8988T (cell line): ENCODE measurements around the gene TPPP3.
"Not testable (repeated sequence)": the region's sequence is repeated elsewhere in the genome, so short reads cannot be mapped to it uniquely, and the experiment has no call there.

Experiments
- DNase-seq: peaks from one replicate; pipeline ENCODE4 v3.0.0; 2011

TPPP3 gene

DNA sequence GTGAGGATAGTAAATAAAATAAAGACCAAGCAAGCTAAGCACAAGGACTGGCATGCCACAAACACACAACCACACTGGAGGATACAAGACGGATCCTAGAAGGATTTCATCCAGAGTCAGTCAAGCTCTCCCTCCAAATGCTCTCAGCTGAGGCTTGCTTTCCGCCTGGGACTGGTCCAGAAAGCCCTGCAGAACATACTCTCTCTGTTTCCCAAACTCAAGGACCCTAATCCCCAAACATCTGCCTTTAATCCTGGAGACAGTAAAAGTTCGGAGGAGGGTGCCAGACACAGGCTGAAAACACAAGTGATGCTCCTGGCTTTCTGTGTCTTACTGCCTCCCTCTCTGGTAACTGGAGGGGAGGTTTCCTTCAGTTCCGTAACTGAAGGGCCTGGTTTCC is 32.3 kb upstream of the TPPP3 start:
- DNase-seq = no peak

DNA sequence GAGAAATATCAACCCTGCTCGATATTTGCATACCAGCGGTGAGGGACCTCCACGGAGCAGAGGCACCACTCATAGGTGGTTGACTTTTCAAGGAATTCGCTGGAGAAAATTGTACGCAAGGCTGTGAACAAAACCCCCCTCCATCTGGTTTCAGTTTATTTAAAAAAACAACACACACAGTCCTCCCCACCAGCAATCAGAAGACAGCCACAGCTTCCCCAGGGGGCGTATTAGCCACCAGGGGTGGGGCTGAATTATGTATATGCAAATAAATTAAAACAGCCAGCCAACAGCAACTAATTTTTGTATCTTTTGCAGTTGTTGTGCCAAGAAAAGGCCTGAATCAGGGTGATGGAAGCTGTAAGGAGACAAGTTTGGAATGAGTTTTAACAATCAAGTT is 31.8 kb upstream of the TPPP3 start:
- no peak for DNase-seq

DNA sequence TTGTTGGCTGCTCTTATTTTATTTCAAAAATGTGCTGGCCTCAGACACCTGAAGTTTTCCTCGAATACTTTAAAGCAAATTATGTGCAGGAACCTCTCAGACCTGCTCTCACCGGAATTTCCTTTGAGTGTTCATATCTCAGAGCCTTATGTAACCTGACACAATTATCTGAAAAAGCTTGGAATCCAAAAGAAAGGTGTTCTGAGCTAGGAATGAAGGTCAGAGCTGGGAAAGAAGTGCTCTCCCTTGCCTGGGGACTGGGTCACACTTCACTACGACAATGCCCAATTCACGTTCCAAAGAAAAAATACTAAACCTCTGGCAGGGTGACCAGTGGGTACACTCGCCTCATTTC is 30.9 kb upstream of the TPPP3 start:
- no peak for DNase-seq

DNA sequence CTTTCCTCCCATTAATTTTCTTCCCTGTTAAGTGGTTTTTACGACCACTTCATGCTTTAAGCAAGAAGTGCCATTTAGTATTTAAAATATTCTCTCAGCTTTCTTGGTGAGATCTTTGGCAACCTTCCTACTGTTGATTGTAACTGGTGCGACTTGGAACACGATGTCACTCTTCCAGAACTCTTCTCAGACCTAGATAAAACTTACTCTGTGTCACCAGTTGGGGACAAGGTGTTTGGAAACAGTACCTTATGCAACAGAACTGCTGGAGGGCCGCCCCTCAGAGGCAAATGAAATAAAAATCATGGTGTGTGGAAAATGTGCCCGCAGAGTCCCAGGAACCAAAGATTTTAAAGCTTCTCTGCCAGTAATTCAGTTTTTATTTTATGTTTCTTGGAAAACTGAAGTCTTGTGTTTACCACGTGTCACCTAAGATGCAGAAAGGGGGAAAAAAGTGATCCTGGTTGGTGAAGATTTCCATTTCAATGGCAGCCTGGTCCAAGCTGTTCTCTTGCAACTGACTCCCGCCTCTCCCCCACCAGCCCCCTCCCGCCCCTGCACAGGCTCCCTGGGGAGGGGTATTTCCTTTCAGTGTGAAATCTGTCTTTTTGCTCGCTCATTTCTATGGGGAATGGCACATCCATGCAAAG is 30.4 kb upstream of the TPPP3 start:
- DNase-seq = no peak

DNA sequence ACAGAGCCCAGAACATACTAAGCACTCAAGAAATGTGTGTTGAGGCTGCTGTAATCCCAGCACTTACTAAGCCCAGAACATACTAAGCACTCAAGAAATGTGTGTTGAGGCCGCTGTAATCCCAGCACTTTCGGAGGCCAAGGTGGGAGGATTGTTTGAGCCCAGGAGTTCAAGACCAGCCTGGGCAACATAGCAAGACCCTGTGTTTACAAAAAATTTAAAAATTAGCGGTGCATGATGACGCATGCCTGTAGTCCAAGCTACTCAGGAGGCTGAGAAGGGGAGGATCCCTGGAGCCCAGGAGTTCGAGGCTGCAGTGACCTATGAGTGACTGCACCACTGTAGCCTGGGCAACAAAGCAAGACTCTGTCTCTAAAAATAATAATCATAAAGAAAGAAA is 29.7 kb upstream of the TPPP3 start:
- DNase-seq = no peak

DNA sequence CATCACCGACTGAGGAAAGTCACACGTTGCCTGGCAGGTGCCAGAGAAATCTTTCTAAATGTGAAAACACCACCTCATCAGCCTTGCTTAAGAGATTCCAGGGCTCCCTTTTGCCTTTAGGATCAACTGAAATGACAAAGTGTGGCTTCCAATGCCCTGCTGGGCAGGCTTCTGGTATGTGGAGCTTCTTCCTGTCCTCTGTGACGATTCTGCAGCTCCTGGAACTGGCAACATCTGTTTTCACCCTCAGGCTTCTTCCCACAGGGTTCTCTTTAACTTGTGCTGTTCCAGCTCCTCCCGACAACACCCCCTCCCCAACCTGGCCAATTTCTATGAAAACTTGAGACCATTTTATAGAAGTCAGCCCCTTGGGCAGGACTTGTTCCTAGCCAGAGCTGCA is 27.7 kb upstream of the TPPP3 start:
- DNase-seq = no peak

DNA sequence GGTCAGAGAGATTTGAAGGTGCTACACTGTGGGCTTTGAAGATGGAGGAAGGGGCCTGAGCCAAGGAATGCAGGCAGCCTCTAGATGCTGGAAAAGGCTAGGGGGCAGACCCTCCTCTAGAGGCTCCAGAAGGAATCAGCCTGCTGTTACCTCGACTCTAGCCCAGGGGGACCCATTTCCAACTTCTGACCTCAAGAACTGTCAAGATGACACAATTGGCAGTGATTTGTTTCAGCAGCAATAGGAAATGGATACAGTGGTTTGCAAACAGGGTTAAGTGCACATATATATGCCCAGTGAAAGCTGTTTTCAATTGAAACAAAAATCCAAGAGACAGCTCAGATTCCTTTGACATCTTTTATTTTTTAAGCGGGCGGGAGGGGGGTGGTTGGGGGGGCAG is 26.6 kb upstream of the TPPP3 start:
- no peak for DNase-seq

DNA sequence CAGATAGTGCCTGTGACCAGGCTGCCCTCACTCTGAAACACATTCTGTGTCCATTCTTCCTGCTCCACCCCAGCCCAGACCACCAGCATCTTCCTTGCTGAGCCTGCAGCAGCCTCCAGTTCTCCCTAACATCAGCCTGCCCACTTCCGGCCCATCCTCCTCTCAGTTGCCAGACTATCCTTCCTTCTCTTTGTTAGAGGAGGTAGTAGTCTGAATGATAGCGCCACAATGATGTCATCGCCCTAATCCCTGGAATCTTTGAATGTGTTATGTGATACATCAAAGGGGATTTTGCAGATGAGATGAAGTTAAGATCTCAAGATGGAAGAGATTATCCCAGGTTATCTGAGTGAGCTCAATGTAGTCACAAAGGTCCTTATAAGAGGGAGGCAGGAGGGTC is 26.2 kb upstream of the TPPP3 start:
- DNase-seq = no peak

DNA sequence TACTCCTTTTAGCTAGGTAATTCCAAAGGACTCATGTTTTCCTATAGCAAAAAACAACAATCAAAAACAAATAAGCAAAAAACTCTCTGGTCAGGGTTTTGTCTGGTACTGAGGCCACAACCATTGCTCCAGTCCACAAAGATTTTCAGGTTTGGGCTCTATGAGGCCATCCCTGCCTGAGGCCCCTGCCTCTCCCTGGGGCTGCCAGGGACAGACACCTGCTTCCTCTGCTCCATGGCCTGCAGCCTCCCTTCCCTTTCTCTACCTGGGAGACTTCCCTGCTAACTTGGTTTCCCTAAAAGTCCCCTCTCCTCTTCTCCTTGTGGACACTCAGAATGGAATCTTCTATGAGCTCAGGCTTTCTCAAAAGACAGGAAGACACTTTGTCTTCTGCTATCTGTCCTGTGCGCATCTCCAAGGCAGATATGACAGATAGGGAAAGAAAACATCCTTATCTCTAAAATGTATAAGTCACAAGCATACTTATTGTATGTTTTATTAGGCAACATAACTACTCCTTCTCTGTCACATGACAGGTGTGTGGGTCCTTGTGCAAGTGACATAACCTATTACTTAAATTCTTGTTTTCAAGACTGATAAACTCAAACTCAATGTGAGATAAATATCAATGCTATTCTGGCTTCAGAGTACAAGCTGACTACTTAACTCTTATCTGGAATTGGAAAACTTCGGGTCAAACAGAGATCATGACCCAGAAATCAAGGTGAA is 24.2 kb upstream of the TPPP3 start:
- no peak for DNase-seq

DNA sequence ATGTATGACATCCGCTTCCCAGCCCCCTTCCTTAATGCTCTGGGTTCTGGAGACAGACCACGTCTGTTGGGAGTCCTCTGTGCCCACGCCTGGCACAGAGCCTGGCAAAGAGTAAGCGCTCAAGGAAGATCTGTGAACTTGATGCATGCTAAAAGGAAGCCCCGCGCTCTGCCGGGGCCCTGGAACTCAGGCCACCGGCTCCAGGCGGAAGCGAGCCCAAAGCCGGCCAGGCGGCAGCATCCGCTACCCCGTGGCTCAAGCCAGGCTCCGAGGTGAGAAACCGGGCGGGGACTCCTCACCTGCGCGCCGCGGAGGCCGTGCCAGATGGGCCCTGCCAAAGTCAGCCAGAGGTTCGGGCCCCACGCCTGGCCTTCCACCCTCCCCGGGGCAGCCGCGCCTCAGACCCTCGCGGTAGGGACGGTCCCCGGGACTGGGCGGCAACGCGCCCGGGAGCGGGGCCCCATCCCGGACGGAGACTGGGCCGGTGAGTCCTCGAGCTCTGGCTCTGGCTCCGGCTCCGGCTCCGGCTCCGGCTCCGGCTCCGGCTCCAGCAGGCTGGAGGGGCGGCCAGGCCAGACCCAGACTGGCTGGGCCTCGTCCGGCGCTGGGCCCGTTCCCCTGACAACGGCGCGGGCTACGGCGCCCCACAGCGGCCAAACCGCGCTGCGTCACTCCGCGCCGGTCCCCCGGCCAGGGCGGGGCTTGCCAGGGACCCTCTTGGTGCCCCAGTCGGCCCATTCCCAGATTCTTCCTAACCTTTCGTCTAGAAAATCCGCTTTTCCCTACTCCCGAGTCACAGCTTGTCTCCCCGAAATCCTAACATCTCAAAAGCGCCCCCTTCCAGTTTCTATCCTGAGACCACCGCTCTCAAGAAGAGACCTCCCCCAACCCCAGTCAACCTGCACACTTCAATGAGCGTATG is 22.8 kb upstream of the TPPP3 start, which contains the start of gene ZDHHC1:
Gene ZDHHC1 (minus strand): TSS at position 606 of the 922 bp plus-strand sequence. CDS start 8,702 bp downstream, outside the sequence.
- peak; percentile 96 for DNase-seq

DNA sequence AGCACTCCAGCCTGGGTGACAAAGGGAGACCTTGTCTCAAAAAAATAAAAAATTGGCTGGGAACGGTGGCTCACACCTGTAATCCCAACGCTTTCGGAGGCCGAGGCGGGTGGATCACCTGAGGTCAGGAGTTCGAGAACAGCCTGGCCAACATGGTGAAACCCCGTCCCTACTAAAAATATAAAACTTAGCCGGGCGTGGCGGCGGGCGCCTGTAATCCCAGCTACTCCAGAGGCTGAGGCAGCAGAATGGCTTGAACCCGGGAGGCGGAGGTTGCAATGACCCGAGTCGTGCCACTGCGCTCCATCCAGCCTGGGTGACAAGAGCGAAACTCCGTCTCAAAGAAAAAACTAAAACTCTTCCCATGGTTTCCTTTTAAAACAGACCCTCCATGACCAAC is 22.1 kb upstream of the TPPP3 start:
- not testable (repeated sequence) for DNase-seq

DNA sequence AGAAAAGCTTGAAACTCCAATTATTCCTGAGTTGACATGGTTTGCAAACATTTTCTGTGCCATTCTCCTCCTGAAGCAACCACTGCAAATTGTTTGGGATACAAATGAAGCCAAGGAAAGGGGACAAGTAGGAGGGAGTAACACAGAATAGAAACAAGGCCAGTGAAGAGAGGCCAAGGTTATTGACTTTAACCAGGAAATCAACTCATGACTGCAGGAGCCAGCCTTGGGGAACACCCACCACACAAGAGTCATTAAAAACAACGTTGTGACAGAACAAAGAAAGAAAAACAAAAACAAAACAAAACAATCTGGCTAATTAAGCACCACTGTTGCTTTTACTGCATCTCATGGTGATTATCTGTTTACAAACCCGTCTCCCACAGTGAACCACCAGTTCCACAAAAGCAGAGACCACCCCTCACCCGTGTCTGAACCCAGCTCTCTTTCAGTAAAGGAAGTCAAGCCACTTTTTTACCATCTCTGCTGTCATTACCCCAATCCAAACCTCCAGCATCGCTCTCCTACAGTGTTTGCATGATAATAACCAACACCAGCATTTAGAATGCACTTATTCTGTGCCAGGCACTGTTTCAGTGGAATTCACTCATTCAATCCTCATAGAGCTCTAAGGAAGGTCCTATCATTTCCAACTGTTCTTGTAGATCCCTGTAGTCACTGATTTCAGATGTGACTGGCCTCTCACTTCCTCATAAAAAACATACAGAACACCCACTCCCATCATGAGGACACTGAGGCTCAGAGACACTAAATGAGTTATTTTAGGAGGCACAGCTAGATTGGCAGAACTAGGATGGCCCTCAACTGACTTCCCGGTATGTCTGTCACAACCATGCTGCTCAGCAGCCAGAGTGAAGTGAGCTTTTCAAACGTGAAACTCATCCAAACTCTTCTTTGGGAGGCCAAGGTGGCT is 20.9 kb upstream of the TPPP3 start:
- no peak for DNase-seq

DNA sequence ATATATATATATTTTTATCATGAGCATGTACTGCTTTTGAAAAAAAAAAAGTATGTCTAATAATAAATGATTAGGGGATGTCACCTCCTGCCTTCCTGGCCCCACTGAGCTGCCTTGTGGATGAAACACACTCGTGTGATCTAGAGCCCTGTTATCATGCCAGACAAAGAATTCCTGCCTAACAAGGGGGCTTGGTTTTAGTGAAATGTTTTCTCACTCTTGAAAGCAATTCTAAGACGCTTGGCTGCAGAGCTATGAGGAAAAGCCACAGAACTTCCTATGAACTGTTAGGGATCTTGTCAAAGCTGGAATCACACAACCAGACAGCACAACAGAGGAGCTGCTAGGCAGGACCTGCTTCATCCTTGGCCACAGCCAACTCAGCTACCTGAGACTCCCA is 19.0 kb upstream of the TPPP3 start:
- DNase-seq = no peak

DNA sequence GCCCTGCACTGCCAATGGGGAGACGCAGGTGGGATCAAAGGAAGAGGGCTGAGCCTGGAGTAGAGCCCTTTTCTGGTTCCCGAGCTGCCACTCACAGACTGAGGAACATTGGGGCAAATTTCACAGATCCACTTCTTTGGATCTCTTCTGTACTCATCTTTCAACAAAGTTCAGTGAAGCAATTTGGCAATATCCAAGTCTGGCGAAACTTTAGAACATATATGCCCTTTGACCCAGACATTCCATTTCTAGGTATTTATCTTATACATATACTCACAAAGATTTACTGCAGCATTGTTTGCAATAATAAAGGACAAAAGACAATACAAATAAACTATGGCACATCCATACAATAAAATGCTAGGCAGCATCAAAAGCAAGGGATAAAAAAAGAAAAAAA is 18.0 kb upstream of the TPPP3 start:
- no peak for DNase-seq

DNA sequence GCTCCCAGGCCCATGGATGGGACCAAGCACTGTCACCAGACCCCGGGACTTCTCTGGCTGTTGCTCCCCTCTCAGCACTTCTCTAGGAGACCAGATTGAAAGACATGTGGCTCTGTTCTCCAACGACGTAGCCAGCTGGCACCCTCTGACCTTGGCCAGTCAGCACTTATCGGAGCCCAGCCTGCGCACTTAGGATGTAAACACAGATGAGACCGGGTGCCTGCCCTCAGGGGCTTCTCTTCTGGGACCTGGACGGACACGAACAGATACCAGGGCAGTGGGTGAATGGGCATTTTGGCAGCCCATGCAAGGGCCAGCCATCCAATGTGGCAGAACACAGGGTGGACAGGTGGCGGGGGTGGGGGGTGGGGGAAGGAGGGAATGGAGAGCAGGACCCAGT is 16.3 kb upstream of the TPPP3 start:
- no peak for DNase-seq

DNA sequence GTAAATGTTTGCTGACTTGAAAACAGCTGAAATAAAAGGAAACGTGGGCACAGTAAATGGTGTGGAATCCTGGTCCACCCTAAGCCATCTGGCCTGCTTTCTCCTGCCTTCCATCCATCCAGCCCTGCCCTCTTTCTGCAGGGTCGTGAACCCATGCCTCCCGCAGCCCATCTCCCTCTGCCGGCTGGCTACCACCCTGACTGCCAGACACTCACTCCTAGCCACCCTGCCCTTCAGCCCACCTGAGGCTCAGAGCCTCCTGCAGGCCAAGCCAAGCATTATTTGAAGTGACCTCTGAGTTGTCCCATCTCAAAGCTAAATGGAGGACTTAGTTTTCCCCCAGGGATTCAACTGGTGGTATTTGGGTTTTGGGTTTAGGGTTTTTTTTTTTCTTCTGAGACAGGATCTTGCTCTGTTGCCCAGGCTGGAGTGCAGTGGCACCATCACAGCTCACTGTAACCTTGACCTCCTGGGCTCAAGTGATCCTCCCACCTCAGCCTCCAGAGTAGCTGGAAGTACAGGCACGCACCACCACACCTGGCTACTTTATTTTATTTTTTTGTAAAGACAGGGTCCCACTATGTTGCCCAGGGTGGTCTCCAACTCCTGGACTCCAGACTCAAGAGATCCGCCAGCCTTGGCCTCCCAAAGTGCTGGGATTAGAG is 14.6 kb upstream of the TPPP3 start:
- DNase-seq = no peak

DNA sequence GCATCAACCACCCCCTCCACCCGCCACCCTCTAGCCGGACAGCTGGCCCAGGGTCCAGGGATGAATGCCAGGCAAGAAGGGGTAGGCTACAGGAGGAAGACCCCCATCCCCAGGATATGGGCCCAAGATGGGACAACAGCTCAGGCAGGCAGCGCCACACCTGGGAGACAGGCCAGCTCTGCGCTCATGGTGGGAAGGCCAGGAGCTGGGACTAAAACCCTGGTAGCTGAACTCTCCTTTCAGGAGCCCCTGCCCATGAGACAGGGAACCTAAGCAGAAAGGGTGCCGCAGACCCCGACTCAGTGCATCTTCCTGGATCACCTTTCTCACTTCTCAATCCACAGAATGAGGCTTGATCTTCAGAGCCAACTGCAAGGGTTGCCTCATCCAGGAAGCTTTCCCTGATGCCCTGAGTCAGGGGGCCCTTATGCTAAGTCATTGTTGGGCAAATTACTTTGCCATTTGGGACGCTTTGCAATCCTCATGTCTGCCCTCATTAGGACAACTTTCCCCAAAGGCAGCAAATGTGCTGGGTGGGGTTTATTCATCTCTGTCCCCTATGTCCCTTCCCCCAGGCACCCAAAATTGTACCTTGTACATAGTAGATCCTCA is 14.0 kb upstream of the TPPP3 start:
- DNase-seq = no peak

DNA sequence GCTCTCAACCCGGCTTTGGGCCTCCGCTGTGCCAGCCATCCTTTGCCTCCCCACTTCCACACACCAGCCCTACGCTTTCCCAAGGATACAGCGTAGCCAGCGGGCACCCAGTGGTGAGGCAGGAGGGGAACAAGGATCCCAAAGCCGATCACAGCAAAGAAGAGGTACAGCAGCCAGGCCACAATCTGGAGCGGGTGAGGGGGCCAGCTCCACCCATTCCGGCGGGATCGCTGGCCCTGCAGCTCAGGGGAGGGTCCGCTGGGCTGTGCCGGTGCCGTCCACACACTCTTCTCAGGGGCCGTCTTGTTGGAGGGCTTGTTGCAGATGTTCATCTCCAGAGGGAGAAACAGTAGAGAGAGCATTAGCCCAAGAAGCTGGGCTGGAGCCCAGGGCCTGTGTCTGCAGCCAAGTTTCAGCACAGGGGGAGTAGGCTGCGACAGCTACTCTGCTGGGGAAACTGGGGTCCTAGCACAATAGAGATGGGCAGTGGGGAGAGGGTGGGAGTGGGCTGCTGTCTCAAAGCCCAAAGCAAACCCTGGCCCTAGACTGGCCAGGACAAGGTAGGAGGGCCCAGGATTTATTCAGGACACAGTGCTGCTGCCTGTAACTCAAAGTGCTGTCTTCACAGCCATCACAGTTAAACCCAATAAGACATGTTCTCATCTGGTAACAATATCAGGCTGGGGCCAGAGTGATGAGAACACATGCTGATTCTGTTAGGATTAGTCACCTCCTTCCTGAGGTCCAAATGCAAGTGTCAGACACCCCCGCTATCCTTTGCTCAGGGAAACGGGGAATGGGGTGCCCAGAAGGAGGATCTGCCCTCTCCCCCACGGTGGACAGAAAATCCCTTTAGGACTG is 13.0 kb upstream of the TPPP3 start:
- no peak for DNase-seq

DNA sequence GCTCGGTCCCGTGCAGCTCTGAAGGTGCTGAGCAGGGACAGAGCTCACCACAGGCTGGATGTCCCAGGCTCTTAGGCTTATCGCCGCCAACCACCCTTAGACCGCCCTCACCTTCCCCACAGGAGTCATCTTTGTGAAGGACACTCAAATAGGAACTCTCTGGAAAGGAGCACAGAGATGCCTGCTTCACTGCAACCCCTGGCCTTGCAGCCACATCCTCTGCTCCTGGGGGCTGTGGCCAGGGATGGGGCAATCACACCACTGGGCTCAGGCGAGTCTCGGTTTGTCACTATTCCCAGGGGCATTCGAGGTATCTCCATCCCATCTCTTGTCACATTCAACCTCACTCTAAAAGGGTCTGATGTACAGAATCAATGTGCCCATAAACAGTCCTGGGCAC is 12.0 kb upstream of the TPPP3 start:
- no peak for DNase-seq

DNA sequence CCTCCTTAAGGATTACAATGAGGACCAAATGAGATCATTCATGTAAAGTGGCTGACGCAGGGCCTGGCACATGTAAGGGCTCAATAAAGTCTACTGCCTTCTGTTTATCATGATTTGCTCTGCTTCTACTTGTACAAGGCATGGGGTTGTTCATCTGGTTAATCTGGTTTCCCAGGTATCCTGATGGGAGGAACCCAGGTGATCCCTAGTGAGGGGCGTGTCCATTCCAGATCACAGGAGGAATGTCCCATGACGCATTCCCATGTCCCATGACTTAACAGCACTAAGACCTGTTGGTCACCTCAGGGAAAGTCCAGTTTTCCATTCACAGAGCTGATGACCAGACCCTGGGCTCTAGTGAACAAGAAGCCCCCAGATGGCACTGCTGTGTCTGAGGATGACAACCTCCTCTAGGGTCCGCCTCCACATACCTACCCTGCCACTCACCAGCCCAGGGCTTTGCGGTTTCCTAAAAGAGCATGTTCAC is 11.5 kb upstream of the TPPP3 start:
- no peak for DNase-seq
